ENCODE measurements around the gene HBA2. TPM values are rescaled to one million over a fixed set of nuclear protein-coding genes. Genes with fewer than 3 reads are reported as not detected.
A peak's percentile ranks its signal among the peaks of the same experiment; 100 is the strongest.
"Not testable (repeated sequence)": the region's sequence is repeated elsewhere in the genome, so short reads cannot be mapped to it uniquely, and the experiment has no call there.

Gene HBA2
- total RNA-seq (2014; rRNA removed): 0.77 TPM in 1 of 2 replicates, not detected in the other
- not detected for polyA plus RNA-seq (2012)

- DNase-seq (ENCODE audit: low read depth): not testable (repeated sequence)
Measured at GRCh38 chr16:172374-172941, at the start of gene HBA2. HBA2 (plus strand) TSS chr16:172876; CDS start chr16:172913, 37 bp downstream.

- DNase-seq (ENCODE audit: low read depth): not testable (repeated sequence)
Measured at GRCh38 chr16:123558-124350, 48.9 kb upstream of the HBA2 start.

- no peak for DNase-seq (ENCODE audit: low read depth)
Measured at GRCh38 chr16:125011-125410, 47.7 kb upstream of the HBA2 start.

GRCh38 chr16:129075-129474, 43.6 kb upstream of the HBA2 start:
- DNase-seq (ENCODE audit: low read depth): no peak

- DNase-seq (ENCODE audit: low read depth): no peak
Measured at GRCh38 chr16:130533-131173, 42.0 kb upstream of the HBA2 start.

- DNase-seq (ENCODE audit: low read depth): no peak
Measured at GRCh38 chr16:132120-132519, 40.6 kb upstream of the HBA2 start.

- DNase-seq (ENCODE audit: low read depth): no peak
Measured at GRCh38 chr16:133716-134115, 39.0 kb upstream of the HBA2 start.

- no peak for DNase-seq (ENCODE audit: low read depth)
Measured at GRCh38 chr16:138049-138417, 34.6 kb upstream of the HBA2 start.

- DNase-seq (ENCODE audit: low read depth): no peak
Measured at GRCh38 chr16:140175-140857, 32.4 kb upstream of the HBA2 start.

- DNase-seq (ENCODE audit: low read depth): no peak
Measured at GRCh38 chr16:142405-142967, 30.2 kb upstream of the HBA2 start.

- no peak for DNase-seq (ENCODE audit: low read depth)
Measured at GRCh38 chr16:143047-143446, 29.6 kb upstream of the HBA2 start.

- DNase-seq (ENCODE audit: low read depth): peak; percentile 20
Measured at GRCh38 chr16:143456-143855, 29.2 kb upstream of the HBA2 start.

- no peak for DNase-seq (ENCODE audit: low read depth)
Measured at GRCh38 chr16:144797-145252, 27.9 kb upstream of the HBA2 start.

- DNase-seq (ENCODE audit: low read depth): no peak
Measured at GRCh38 chr16:146646-147045, 26.0 kb upstream of the HBA2 start.

- DNase-seq (ENCODE audit: low read depth): peak; percentile 50
Measured at GRCh38 chr16:149024-149660, 23.5 kb upstream of the HBA2 start.

- DNase-seq (ENCODE audit: low read depth): no peak
Measured at GRCh38 chr16:152141-153128, 20.2 kb upstream of the HBA2 start, which contains the start of gene HBZ. HBZ (plus strand) TSS chr16:152644; CDS start chr16:152910, 266 bp downstream.

- not testable (repeated sequence) for DNase-seq (ENCODE audit: low read depth)
Measured at GRCh38 chr16:153129-153521, 19.6 kb upstream of the HBA2 start.

GRCh38 chr16:153550-154216, 19.0 kb upstream of the HBA2 start:
- not testable (repeated sequence) for DNase-seq (ENCODE audit: low read depth)

Data from LHCN-M2 (cell line).